Measurements from ENCODE around the gene HOXB7.

Gene HOXB7

GRCh38 chr17:48569240-48569582 lies 41.6 kb downstream of the HOXB7 start:
- peaks cover 20% of the 10 kb centered on the region for H3K36me3 Mint-ChIP-seq (ENCODE audit: low read depth)
- no peaks in the 10 kb centered on the region for H3K9me3 Mint-ChIP-seq
- TF ChIP-seq CTCF (IDR thresholded peaks at IDR 0.05; ENCODE audit: unreplicated experiment in 3 of 3) = no peak
- H3K4me1 Mint-ChIP-seq = peaks cover 40% of the 10 kb centered on the region
- H3K27me3 Mint-ChIP-seq (ENCODE audit: low read depth) = peaks cover 33% of the 10 kb centered on the region
- H3K27ac Mint-ChIP-seq = no peak overlapping the region
- H3K4me3 Mint-ChIP-seq = peak overlapping the region in 1 of 3 experiments; percentile 85

- no peak for TF ChIP-seq CTCF (IDR thresholded peaks at IDR 0.05; ENCODE audit: unreplicated experiment in 3 of 3)
- Mint-ChIP-seq H3K4me3 (peak overlapping the region in 1 of 3 experiments; percentile 85), H3K27ac (no peak overlapping the region), H3K27me3 (ENCODE audit: low read depth) (peaks cover 28% of the 10 kb centered on the region), H3K36me3 (ENCODE audit: low read depth) (peaks cover 16% of the 10 kb centered on the region), H3K4me1 (peaks cover 37% of the 10 kb centered on the region), H3K9me3 (no peaks in the 10 kb centered on the region)
Observed at GRCh38 chr17:48568499-48569239, 42.1 kb downstream of the HOXB7 start.

GRCh38 chr17:48567646-48568354 lies 43.0 kb downstream of the HOXB7 start:
- H3K27ac Mint-ChIP-seq = no peak overlapping the region
- TF ChIP-seq CTCF (IDR thresholded peaks at IDR 0.05; ENCODE audit: unreplicated experiment in 3 of 3) = no peak
- H3K27me3 Mint-ChIP-seq (ENCODE audit: low read depth) = peaks cover 21% of the 10 kb centered on the region
- no peaks in the 10 kb centered on the region for H3K9me3 Mint-ChIP-seq
- peak overlapping the region in 1 of 3 experiments; percentile 85 for H3K4me3 Mint-ChIP-seq
- peaks cover 8% of the 10 kb centered on the region for H3K36me3 Mint-ChIP-seq (ENCODE audit: low read depth)
- H3K4me1 Mint-ChIP-seq = peaks cover 37% of the 10 kb centered on the region

GRCh38 chr17:48567209-48567608 lies 43.6 kb downstream of the HOXB7 start:
- Mint-ChIP-seq H3K4me3 (no peak overlapping the region), H3K4me1 (peaks cover 37% of the 10 kb centered on the region), H3K27me3 (ENCODE audit: low read depth) (peaks cover 17% of the 10 kb centered on the region), H3K27ac (no peak overlapping the region), H3K9me3 (no peaks in the 10 kb centered on the region), H3K36me3 (ENCODE audit: low read depth) (peaks cover 6% of the 10 kb centered on the region)
- no peak for TF ChIP-seq CTCF (IDR thresholded peaks at IDR 0.05; ENCODE audit: unreplicated experiment in 3 of 3)

GRCh38 chr17:48566717-48567116 lies 44.1 kb downstream of the HOXB7 start:
- TF ChIP-seq CTCF (IDR thresholded peaks at IDR 0.05; ENCODE audit: unreplicated experiment in 3 of 3) = no peak
- Mint-ChIP-seq H3K4me3 (no peak overlapping the region), H3K36me3 (ENCODE audit: low read depth) (peaks cover 6% of the 10 kb centered on the region), H3K9me3 (no peaks in the 10 kb centered on the region), H3K27ac (no peak overlapping the region), H3K4me1 (peaks cover 38% of the 10 kb centered on the region), H3K27me3 (ENCODE audit: low read depth) (peaks cover 14% of the 10 kb centered on the region)
